Trophoblast cell (in vitro differentiated cells and primary cell): Measurements from ENCODE around the gene SLC35E1.

Experiments
- DNase-seq, 2 donors: peaks; one replicate each; pipeline ENCODE4 v3.0.0-alpha.2; 2016
- H2AFZ ChIP-seq: 2 replicates; pipeline ENCODE4 v1.6.1; 2013; ENCODE audit warnings: low read length, moderate library complexity, mild to moderate bottlenecking; ENCODE audit not compliant: insufficient read depth, poor library complexity
- H2AK5ac ChIP-seq: 2 replicates; pipeline ENCODE4 v1.6.1; 2013; ENCODE audit warnings: mild to moderate bottlenecking, low read length
- H2BK120ac ChIP-seq: 2 replicates; pipeline ENCODE4 v1.6.1; 2013; ENCODE audit warnings: low read length, mild to moderate bottlenecking, moderate library complexity; ENCODE audit not compliant: insufficient read depth, poor library complexity
- H2BK12ac ChIP-seq: 2 replicates; pipeline ENCODE4 v1.6.1; 2013; ENCODE audit warnings: mild to moderate bottlenecking, low read length, moderate library complexity
- H2BK5ac ChIP-seq: 2 replicates; pipeline ENCODE4 v1.6.1; 2013; ENCODE audit warnings: low read length, low read depth, moderate library complexity, mild to moderate bottlenecking; ENCODE audit not compliant: poor library complexity
- H3K14ac ChIP-seq: 2 replicates; pipeline ENCODE4 v1.6.1; 2013; ENCODE audit warnings: mild to moderate bottlenecking, low read length
- H3K18ac ChIP-seq: 2 replicates; pipeline ENCODE4 v1.6.1; 2013; ENCODE audit warnings: mild to moderate bottlenecking, low read length
- H3K23ac ChIP-seq: 2 replicates; pipeline ENCODE4 v1.6.1; 2013; ENCODE audit warnings: low read length
- H3K27ac ChIP-seq: 2 replicates; pipeline ENCODE4 v1.5.1; 2013; ENCODE audit warnings: low read depth, mild to moderate bottlenecking, inconsistent platforms, low read length, moderate library complexity
- H3K27me3 ChIP-seq: 2 replicates; pipeline ENCODE4 v1.6.1; 2013; ENCODE audit warnings: inconsistent platforms, mild to moderate bottlenecking, low read length, moderate library complexity; ENCODE audit not compliant: insufficient read depth
- H3K36me3 ChIP-seq, 2 experiments: 1 replicate in 1 of 2; 2 replicates in 1 of 2; pipeline ENCODE4 v1.6.1; 2013; ENCODE audit warnings: low read length in 2 of 2, mild to moderate bottlenecking in 2 of 2, moderate library complexity in 1 of 2; ENCODE audit not compliant: insufficient read depth in 2 of 2, control insufficient read depth in 1 of 2
- H3K4ac ChIP-seq: 2 replicates; pipeline ENCODE4 v1.6.1; 2013; ENCODE audit warnings: low read depth, mild to moderate bottlenecking, low read length, moderate library complexity
- H3K4me1 ChIP-seq, 2 experiments: 1 replicate in 1 of 2; 2 replicates in 1 of 2; pipeline ENCODE4 v1.6.1; 2013; ENCODE audit warnings: low read length in 2 of 2, mild to moderate bottlenecking in 2 of 2, moderate library complexity in 1 of 2; ENCODE audit not compliant: insufficient read depth in 2 of 2, control insufficient read depth in 1 of 2
- H3K4me2 ChIP-seq: 2 replicates; pipeline ENCODE4 v1.6.1; 2013; ENCODE audit warnings: inconsistent platforms, mild to moderate bottlenecking, low read length, moderate library complexity
- H3K4me3 ChIP-seq: 2 replicates; pipeline ENCODE4 v1.5.1; 2013; ENCODE audit warnings: mild to moderate bottlenecking, low read depth, low read length, inconsistent platforms
- H3K79me1 ChIP-seq: one replicate; pipeline ENCODE4 v1.6.1; 2013; ENCODE audit warnings: low read length
- H3K79me2 ChIP-seq: 2 replicates; pipeline ENCODE4 v1.6.1; 2013; ENCODE audit warnings: low read length, mild to moderate bottlenecking; ENCODE audit not compliant: control insufficient read depth, insufficient read depth, poor library complexity
- H3K9ac ChIP-seq: 2 replicates; pipeline ENCODE4 v1.6.1; 2013; ENCODE audit warnings: mild to moderate bottlenecking, low read length
- H3K9me3 ChIP-seq: 2 replicates; pipeline ENCODE4 v1.6.1; 2013; ENCODE audit warnings: low read depth, mild to moderate bottlenecking, control low read depth, inconsistent platforms, low read length; ENCODE audit not compliant: insufficient read depth
- H4K12ac ChIP-seq: 2 replicates; pipeline ENCODE4 v1.6.1; 2013; ENCODE audit warnings: low read depth, mild to moderate bottlenecking, low read length, moderate library complexity
- H4K8ac ChIP-seq: 2 replicates; pipeline ENCODE4 v1.6.1; 2013; ENCODE audit warnings: low read depth, mild to moderate bottlenecking, low read length, moderate library complexity
- H4K91ac ChIP-seq: one replicate; pipeline ENCODE4 v1.6.1; 2013; ENCODE audit warnings: low read depth, mild to moderate bottlenecking, low read length, moderate library complexity
- WGBS: extraction: QIAGEN DNeasy Blood & Tissue Kit; methylation state at CpG from one replicate; pipeline ENCODE4 v1.1.7; 2013; ENCODE audit warnings: missing lambda C conversion rate; ENCODE audit not compliant: insufficient read length, insufficient coverage; ENCODE audit errors: extremely low coverage; 5-methylcytosine and 5-hydroxymethylcytosine counted together

Gene SLC35E1

GRCh38 chr19:16594681-16595091 lies 22.5 kb upstream of the SLC35E1 start:
- H3K14ac ChIP-seq, result no peak overlapping the region
- no peak overlapping the region for H4K91ac ChIP-seq
- H2BK12ac ChIP-seq, result no peak overlapping the region
- H3K9me3 ChIP-seq, result no peaks in the 10 kb centered on the region
- WGBS, result no CpG with 5 or more reads among the region's 5 CpGs
- no peak overlapping the region for H3K4me2 ChIP-seq
- H2BK120ac ChIP-seq, result no peak overlapping the region
- no peak overlapping the region for H4K12ac ChIP-seq
- no peaks in the 10 kb centered on the region for H3K27me3 ChIP-seq
- H3K79me2 ChIP-seq, result peaks cover 2% of the 10 kb centered on the region
- no peak overlapping the region for H3K27ac ChIP-seq
- H3K4me3 ChIP-seq, result no peak overlapping the region
- H3K4ac ChIP-seq, result no peak overlapping the region
- H2AFZ ChIP-seq, result no peak overlapping the region
- peaks cover 0 to 3% of the 10 kb centered on the region in 2 experiments for H3K36me3 ChIP-seq
- no peak overlapping the region for H2AK5ac ChIP-seq
- H3K18ac ChIP-seq, result no peak overlapping the region
- no peak overlapping the region for H4K8ac ChIP-seq
- H3K9ac ChIP-seq, result no peak overlapping the region
- no peak for DNase-seq
- H3K4me1 ChIP-seq, result peaks cover 0 to 5% of the 10 kb centered on the region in 2 experiments
- no peak overlapping the region for H2BK5ac ChIP-seq
- H3K23ac ChIP-seq, result no peak overlapping the region
- H3K79me1 ChIP-seq, result no peaks in the 10 kb centered on the region

DNA sequence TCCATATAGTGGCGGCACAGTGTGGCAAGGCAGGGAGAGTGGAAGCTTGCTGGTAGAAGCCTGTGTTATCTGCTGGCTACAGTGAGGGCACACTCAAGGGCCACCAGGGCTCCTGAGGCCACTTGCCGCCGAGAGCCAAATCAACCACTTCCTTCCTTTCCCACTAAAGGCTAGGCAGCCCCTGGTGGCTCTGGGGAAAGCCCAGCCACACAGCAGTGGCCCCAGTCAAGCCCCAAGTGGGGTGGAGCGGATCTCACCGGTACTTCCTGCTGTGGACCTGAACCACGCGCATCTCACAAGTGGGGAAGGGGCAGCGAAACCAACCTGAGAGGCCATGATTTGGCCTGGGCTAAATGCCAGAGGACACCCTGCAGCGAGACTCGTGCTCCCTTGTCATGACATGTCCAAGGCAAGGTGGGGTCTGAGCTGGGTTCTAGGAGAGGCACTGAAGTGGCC lies 21.9 kb upstream of the SLC35E1 start:
- Histone ChIP-seq H4K91ac (no peak overlapping the region), H2BK5ac (no peak overlapping the region), H2BK12ac (no peak overlapping the region), H3K79me1 (no peaks in the 10 kb centered on the region), H3K27ac (no peak overlapping the region), H3K9ac (no peak overlapping the region), H2AFZ (no peak overlapping the region), H3K23ac (no peak overlapping the region), H2BK120ac (no peak overlapping the region), H4K12ac (no peak overlapping the region), H3K4ac (peak overlapping the region; percentile 9), H2AK5ac (no peak overlapping the region), H3K27me3 (no peaks in the 10 kb centered on the region), H3K4me2 (no peak overlapping the region), H3K4me1 (peaks cover 0 to 5% of the 10 kb centered on the region in 2 experiments), H3K18ac (no peak overlapping the region), H3K14ac (no peak overlapping the region), H3K36me3 (peaks cover 0 to 3% of the 10 kb centered on the region in 2 experiments), H3K9me3 (no peaks in the 10 kb centered on the region), H3K4me3 (no peak overlapping the region), H3K79me2 (peaks cover 2% of the 10 kb centered on the region), H4K8ac (no peak overlapping the region)
- no peak for DNase-seq
- WGBS, result no CpG with 5 or more reads among the region's 10 CpGs

- no peak overlapping the region for H3K14ac ChIP-seq
- H4K8ac ChIP-seq, result no peak overlapping the region
- no peak overlapping the region for H2BK12ac ChIP-seq
- H3K9me3 ChIP-seq, result no peaks in the 10 kb centered on the region
- no peak overlapping the region for H3K9ac ChIP-seq
- no peak overlapping the region for H3K18ac ChIP-seq
- no peak overlapping the region for H3K23ac ChIP-seq
- H2AFZ ChIP-seq, result no peak overlapping the region
- peaks cover 7% of the 10 kb centered on the region for H3K79me2 ChIP-seq
- H3K4ac ChIP-seq, result peak overlapping the region; percentile 2
- H3K79me1 ChIP-seq, result no peaks in the 10 kb centered on the region
- no peak overlapping the region for H2BK5ac ChIP-seq
- H4K12ac ChIP-seq, result no peak overlapping the region
- H3K4me2 ChIP-seq, result no peak overlapping the region
- no peak for DNase-seq
- H3K4me3 ChIP-seq, result no peak overlapping the region
- H3K4me1 ChIP-seq, result peaks cover 9 to 11% of the 10 kb centered on the region in 2 experiments
- H4K91ac ChIP-seq, result no peak overlapping the region
- no CpG with 5 or more reads among the region's 4 CpGs for WGBS
- no peak overlapping the region for H2AK5ac ChIP-seq
- no peak overlapping the region for H3K27ac ChIP-seq
- H3K36me3 ChIP-seq, result peaks cover 0 to 3% of the 10 kb centered on the region in 2 experiments
- H2BK120ac ChIP-seq, result no peak overlapping the region
- no peaks in the 10 kb centered on the region for H3K27me3 ChIP-seq
Measured at GRCh38 chr19:16593181-16593580, 21.0 kb upstream of the SLC35E1 start.

GRCh38 chr19:16591803-16592556 lies 19.8 kb upstream of the SLC35E1 start:
- no peak overlapping the region for H4K91ac ChIP-seq
- no peak overlapping the region for H3K27ac ChIP-seq
- no peak overlapping the region for H2BK5ac ChIP-seq
- H3K4ac ChIP-seq, result peak overlapping the region; percentile 31
- H3K18ac ChIP-seq, result peak overlapping the region; percentile 13
- H3K36me3 ChIP-seq, result peaks cover 0 to 3% of the 10 kb centered on the region in 2 experiments
- no peak overlapping the region for H2AK5ac ChIP-seq
- no peaks in the 10 kb centered on the region for H3K9me3 ChIP-seq
- H3K79me2 ChIP-seq, result peaks cover 10% of the 10 kb centered on the region
- H2BK12ac ChIP-seq, result no peak overlapping the region
- H3K4me3 ChIP-seq, result no peak overlapping the region
- H3K4me2 ChIP-seq, result no peak overlapping the region
- no peak overlapping the region for H4K12ac ChIP-seq
- H3K14ac ChIP-seq, result no peak overlapping the region
- H4K8ac ChIP-seq, result no peak overlapping the region
- no CpG with 5 or more reads among the region's 10 CpGs for WGBS
- H3K9ac ChIP-seq, result no peak overlapping the region
- peaks cover 19 to 23% of the 10 kb centered on the region in 2 experiments for H3K4me1 ChIP-seq
- no peak for DNase-seq
- H3K27me3 ChIP-seq, result no peaks in the 10 kb centered on the region
- no peak overlapping the region for H2AFZ ChIP-seq
- no peaks in the 10 kb centered on the region for H3K79me1 ChIP-seq
- no peak overlapping the region for H3K23ac ChIP-seq
- H2BK120ac ChIP-seq, result no peak overlapping the region
